Measurements from ENCODE around the gene BAG3. TPM values are rescaled to one million over a fixed set of nuclear protein-coding genes. Genes with fewer than 3 reads are reported as not detected.

BAG3 gene
- total and polyA plus RNA-seq, 7 donors: 10.8 to 62.4 (median 32.9) TPM

DNA sequence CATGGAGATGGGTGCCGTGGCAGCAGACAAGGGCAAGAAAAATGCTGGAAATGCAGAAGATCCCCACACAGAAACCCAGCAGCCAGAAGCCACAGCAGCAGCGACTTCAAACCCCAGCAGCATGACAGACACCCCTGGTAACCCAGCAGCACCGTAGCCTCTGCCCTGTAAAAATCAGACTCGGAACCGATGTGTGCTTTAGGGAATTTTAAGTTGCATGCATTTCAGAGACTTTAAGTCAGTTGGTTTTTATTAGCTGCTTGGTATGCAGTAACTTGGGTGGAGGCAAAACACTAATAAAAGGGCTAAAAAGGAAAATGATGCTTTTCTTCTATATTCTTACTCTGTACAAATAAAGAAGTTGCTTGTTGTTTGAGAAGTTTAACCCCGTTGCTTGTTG is 25.9 kb downstream of the BAG3 start:
- no peak for TF ChIP-seq EP300 (IDR thresholded peaks at IDR 0.05)
- no peak for TF ChIP-seq POLR2A (IDR thresholded peaks at IDR 0.05)
- TF ChIP-seq, protein P1, sequence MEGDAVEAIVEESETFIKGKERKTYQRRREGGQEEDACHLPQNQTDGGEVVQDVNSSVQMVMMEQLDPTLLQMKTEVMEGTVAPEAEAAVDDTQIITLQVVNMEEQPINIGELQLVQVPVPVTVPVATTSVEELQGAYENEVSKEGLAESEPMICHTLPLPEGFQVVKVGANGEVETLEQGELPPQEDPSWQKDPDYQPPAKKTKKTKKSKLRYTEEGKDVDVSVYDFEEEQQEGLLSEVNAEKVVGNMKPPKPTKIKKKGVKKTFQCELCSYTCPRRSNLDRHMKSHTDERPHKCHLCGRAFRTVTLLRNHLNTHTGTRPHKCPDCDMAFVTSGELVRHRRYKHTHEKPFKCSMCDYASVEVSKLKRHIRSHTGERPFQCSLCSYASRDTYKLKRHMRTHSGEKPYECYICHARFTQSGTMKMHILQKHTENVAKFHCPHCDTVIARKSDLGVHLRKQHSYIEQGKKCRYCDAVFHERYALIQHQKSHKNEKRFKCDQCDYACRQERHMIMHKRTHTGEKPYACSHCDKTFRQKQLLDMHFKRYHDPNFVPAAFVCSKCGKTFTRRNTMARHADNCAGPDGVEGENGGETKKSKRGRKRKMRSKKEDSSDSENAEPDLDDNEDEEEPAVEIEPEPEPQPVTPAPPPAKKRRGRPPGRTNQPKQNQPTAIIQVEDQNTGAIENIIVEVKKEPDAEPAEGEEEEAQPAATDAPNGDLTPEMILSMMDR (IDR thresholded peaks at IDR 0.05): no peak
- peak in 1 of 4 donors; percentile 1 for TF ChIP-seq POLR2AphosphoS5 (IDR thresholded peaks at IDR 0.05)
- Histone ChIP-seq H3K36me3 (peaks cover 21 to 59% (median 35%) of the 10 kb centered on the region in 4 donors), H3K4me3 (no peak overlapping the region), H3K9me3 (no peaks in the 10 kb centered on the region), H3K27ac (peak overlapping the region in 1 of 4 donors; percentile 83), H3K4me1 (peaks cover 0 to 59% (median 33%) of the 10 kb centered on the region in 4 donors), H3K27me3 (no peaks in the 10 kb centered on the region)
- 90 to 96% methylated on average over 6 of the region's 6 CpGs for WGBS, 2 donors
- intact Hi-C loops (cut with DNase I): no loop called here
- no peak for DNase-seq

DNA sequence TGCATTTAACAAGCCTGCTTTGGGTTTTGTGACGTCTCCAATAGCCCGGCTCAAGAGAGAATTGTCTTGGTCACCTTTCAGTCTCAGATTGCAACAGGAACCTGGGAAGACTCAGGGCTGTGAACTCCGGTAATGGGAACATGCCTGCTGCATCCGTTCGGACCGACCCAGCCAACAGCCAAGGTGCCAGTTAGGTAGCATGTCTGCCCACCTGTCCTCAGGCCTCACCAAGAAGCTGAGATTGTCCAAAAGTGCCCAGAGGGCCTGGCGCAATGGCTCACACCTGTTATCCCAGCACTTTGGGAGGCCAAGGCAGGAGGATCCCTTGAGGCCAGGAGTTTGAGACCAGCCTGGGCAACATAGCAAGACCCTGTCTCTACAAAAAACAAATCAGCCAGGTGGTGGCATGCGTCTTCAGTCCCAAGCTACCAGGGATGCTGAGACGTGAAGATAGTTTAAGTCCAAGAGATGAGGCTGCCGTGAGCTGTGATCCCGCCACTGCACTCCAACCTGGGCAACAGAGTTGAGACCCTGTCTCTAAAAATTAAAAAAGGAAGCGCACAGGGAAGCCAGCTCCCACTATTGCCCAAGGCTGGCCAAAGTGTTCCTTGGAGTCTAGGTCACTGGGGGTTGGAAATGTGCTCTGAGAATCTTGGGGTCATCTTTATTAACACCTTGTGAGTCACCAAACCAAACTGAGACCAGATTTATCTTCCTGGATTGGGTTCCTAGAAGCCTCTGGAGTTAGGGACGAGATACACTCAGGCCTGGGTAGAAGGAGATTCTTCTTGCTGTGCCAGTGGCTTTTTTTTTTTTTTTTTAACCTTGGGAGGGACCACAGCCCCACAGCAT is 26.9 kb downstream of the BAG3 start:
- Histone ChIP-seq H3K4me1 (peaks cover 0 to 55% (median 32%) of the 10 kb centered on the region in 4 donors), H3K9me3 (no peaks in the 10 kb centered on the region), H3K4me3 (no peak overlapping the region), H3K27ac (peak overlapping the region; percentile 66 to 83 (median 72)), H3K27me3 (no peaks in the 10 kb centered on the region), H3K36me3 (peaks cover 11 to 49% (median 25%) of the 10 kb centered on the region in 4 donors)
- no peak for DNase-seq
- WGBS, 2 donors: 95% methylated on average over 13 of the region's 13 CpGs
- intact Hi-C loops (cut with DNase I): no loop called here
- no peak for TF ChIP-seq EP300 (IDR thresholded peaks at IDR 0.05)
- TF ChIP-seq POLR2A (IDR thresholded peaks at IDR 0.05): no peak
- TF ChIP-seq, protein P1 (IDR thresholded peaks at IDR 0.05): no peak
- TF ChIP-seq POLR2AphosphoS5 (IDR thresholded peaks at IDR 0.05): no peak

DNA sequence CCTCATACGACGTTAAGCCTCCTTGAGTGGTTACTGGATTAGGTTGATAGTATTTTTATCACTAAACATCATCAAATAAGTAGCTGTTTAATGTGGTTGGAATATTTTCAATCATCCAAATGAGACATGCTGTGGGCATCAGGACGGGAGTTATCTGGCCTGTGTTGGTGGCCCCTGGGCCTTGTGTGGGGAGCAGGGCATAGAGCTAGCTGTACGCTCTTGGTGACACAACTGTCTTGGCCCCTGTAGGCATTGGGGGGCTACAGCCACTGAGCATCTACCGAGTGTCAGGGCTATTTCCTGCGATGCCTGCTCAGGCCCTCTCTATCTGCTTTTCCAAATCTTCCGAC is 28.3 kb downstream of the BAG3 start:
- H3K27me3 ChIP-seq: no peaks in the 10 kb centered on the region
- peaks cover 0 to 51% (median 29%) of the 10 kb centered on the region in 4 donors for H3K4me1 ChIP-seq
- no peak overlapping the region for H3K4me3 ChIP-seq
- TF ChIP-seq POLR2A (IDR thresholded peaks at IDR 0.05): no peak
- H3K9me3 ChIP-seq: no peaks in the 10 kb centered on the region
- no peak for DNase-seq
- peak overlapping the region; percentile 66 to 83 (median 72) for H3K27ac ChIP-seq
- intact Hi-C loops (cut with DNase I): no loop called here
- H3K36me3 ChIP-seq: peaks cover 11 to 36% (median 16%) of the 10 kb centered on the region in 4 donors
- WGBS, 2 donors: 86 to 88% methylated on average over 7 of the region's 7 CpGs

DNA sequence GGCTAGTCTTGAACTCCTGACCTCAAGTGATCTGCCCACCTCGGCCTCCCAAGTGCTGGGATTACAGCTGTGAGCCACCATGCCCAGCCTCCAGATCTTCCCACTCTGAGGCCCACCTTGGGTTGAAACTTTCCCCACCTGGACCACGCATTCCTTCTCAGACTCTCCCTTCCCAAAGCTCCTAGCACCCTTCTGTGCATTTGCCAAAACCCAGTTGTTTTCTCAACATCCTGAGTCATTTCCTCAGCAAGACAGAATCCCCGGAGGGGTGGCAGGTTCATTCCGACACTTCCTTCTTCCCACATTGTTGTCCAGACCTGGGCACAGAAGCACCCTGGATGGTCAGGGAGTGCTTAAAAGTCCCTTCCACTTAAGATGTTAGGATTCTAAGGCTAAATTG is 28.9 kb downstream of the BAG3 start:
- H3K4me3 ChIP-seq: no peak overlapping the region
- intact Hi-C loops (cut with DNase I): no loop called here
- H3K9me3 ChIP-seq: no peaks in the 10 kb centered on the region
- H3K36me3 ChIP-seq: peaks cover 11 to 30% (median 16%) of the 10 kb centered on the region in 4 donors
- 67 to 72% methylated on average over 4 of the region's 4 CpGs for WGBS, 2 donors
- H3K27ac ChIP-seq: peak overlapping the region; percentile 66 to 83 (median 72)
- H3K4me1 ChIP-seq: peaks cover 0 to 51% (median 29%) of the 10 kb centered on the region in 4 donors
- H3K27me3 ChIP-seq: no peaks in the 10 kb centered on the region
- no peak for DNase-seq
- TF ChIP-seq EP300 (IDR thresholded peaks at IDR 0.05): no peak
- peak in 1 of 4 donors; percentile 9 for TF ChIP-seq POLR2AphosphoS5 (IDR thresholded peaks at IDR 0.05)
- TF ChIP-seq POLR2A (IDR thresholded peaks at IDR 0.05): no peak
- TF ChIP-seq, protein P1 (IDR thresholded peaks at IDR 0.05): no peak

GRCh38 chr10:119680650-119681081 is 29.5 kb downstream of the BAG3 start:
- Histone ChIP-seq H3K27ac (peak overlapping the region; percentile 66 to 83 (median 72)), H3K4me1 (peaks cover 0 to 51% (median 29%) of the 10 kb centered on the region in 4 donors), H3K36me3 (peaks cover 11 to 25% (median 16%) of the 10 kb centered on the region in 4 donors), H3K27me3 (no peaks in the 10 kb centered on the region), H3K4me3 (no peak overlapping the region), H3K9me3 (no peaks in the 10 kb centered on the region)
- 75 to 78% methylated on average over 9 of the region's 9 CpGs for WGBS, 2 donors
- intact Hi-C loops (cut with DNase I): no loop called here
- TF ChIP-seq POLR2AphosphoS5 (IDR thresholded peaks at IDR 0.05) (peak in 1 of 4 donors; percentile 10), POLR2A (IDR thresholded peaks at IDR 0.05) (no peak)
- no peak for DNase-seq
